Measurements from ENCODE around the gene FFAR3. TPM values are rescaled to one million over a fixed set of nuclear protein-coding genes. Genes with fewer than 3 reads are reported as not detected.

The FFAR3 gene
- total and polyA plus RNA-seq, 4 donors: 0.33 TPM; not detected in 3

GRCh38 chr19:35334144-35334753, 24.0 kb upstream of the FFAR3 start:
- H3K27ac ChIP-seq (ENCODE audit: low read depth in 1 of 2, low read length in 2 of 2): no peak overlapping the region
- H3K9ac ChIP-seq (ENCODE audit: low read depth in 1 of 2, low read length in 2 of 2): no peak overlapping the region
- TF ChIP-seq ZBTB33 (IDR thresholded peaks at IDR 0.05) (no peak), HNF4A (conservative IDR thresholded peaks at IDR 0.05) (no peak), RXRA (IDR thresholded peaks at IDR 0.05) (no peak), FOXA1 (IDR thresholded peaks at IDR 0.05) (no peak), HNF4G (IDR thresholded peaks at IDR 0.05) (no peak), ATF3 (IDR thresholded peaks at IDR 0.05) (no peak), EGR1 (IDR thresholded peaks at IDR 0.05; ENCODE audit: low read depth in 2 of 2) (no peak)
- H3K4me3 ChIP-seq (ENCODE audit: low read depth in 1 of 3, low read length in 3 of 3): no peak overlapping the region
- DNase-seq (ENCODE audit: low spot score): no peak
- 90% methylated on average over 10 of the region's 10 CpGs for WGBS
- no peaks in the 10 kb centered on the region for H3K9me3 ChIP-seq (ENCODE audit: control insufficient read depth in 4 of 4, low read length in 3 of 4)
- H3K36me3 ChIP-seq (ENCODE audit: control insufficient read depth in 4 of 4, insufficient read depth in 3 of 4, low read depth in 1 of 4, low read length in 3 of 4): no peaks in the 10 kb centered on the region
- H3K27me3 ChIP-seq (ENCODE audit: control insufficient read depth in 4 of 4, insufficient read depth in 4 of 4, low read length in 3 of 4): no peaks in the 10 kb centered on the region
- H3K4me1 ChIP-seq (ENCODE audit: control insufficient read depth in 4 of 4, insufficient read depth in 4 of 4, low read length in 3 of 4): no peaks in the 10 kb centered on the region

GRCh38 chr19:35336166-35336955, 21.9 kb upstream of the FFAR3 start:
- 91% methylated on average over 21 of the region's 21 CpGs for WGBS
- H3K9ac ChIP-seq (ENCODE audit: low read depth in 1 of 2, low read length in 2 of 2): no peak overlapping the region
- H3K27me3 ChIP-seq (ENCODE audit: control insufficient read depth in 4 of 4, insufficient read depth in 4 of 4, low read length in 3 of 4): no peaks in the 10 kb centered on the region
- no peaks in the 10 kb centered on the region for H3K9me3 ChIP-seq (ENCODE audit: control insufficient read depth in 4 of 4, low read length in 3 of 4)
- no peak for DNase-seq (ENCODE audit: low spot score)
- H3K4me1 ChIP-seq (ENCODE audit: control insufficient read depth in 4 of 4, insufficient read depth in 4 of 4, low read length in 3 of 4): no peaks in the 10 kb centered on the region
- H3K36me3 ChIP-seq (ENCODE audit: control insufficient read depth in 4 of 4, insufficient read depth in 3 of 4, low read depth in 1 of 4, low read length in 3 of 4): no peaks in the 10 kb centered on the region
- no peak overlapping the region for H3K4me3 ChIP-seq (ENCODE audit: low read depth in 1 of 3, low read length in 3 of 3)
- no peak overlapping the region for H3K27ac ChIP-seq (ENCODE audit: low read depth in 1 of 2, low read length in 2 of 2)
- no peak for TF ChIP-seq JUND (IDR thresholded peaks at IDR 0.05)
- no peak for TF ChIP-seq HNF4G (IDR thresholded peaks at IDR 0.05)
- no peak for TF ChIP-seq RAD21 (IDR thresholded peaks at IDR 0.05)
- TF ChIP-seq FOXA2 (IDR thresholded peaks at IDR 0.05): no peak
- no peak for TF ChIP-seq HNF4A (conservative IDR thresholded peaks at IDR 0.05)
- TF ChIP-seq FOXA1 (IDR thresholded peaks at IDR 0.05): no peak
- no peak for TF ChIP-seq REST (IDR thresholded peaks at IDR 0.05)
- no peak for TF ChIP-seq SP1 (IDR thresholded peaks at IDR 0.05)
- no peak for TF ChIP-seq TAF1 (conservative IDR thresholded peaks at IDR 0.05)
- TF ChIP-seq EGR1 (IDR thresholded peaks at IDR 0.05; ENCODE audit: low read depth in 2 of 2): no peak
- TF ChIP-seq MAX (IDR thresholded peaks at IDR 0.05): no peak
- no peak for TF ChIP-seq ZBTB33 (IDR thresholded peaks at IDR 0.05)
- no peak for TF ChIP-seq NR2F2 (IDR thresholded peaks at IDR 0.05)
- no peak for TF ChIP-seq RXRA (IDR thresholded peaks at IDR 0.05)
- TF ChIP-seq ATF3 (IDR thresholded peaks at IDR 0.05): no peak
- TF ChIP-seq GABPA (IDR thresholded peaks at IDR 0.05 in 1 of 2, conservative IDR thresholded peaks at IDR 0.05 in 1 of 2): no peak
